ENCODE measurements around the gene DOCK9.

- TF ChIP-seq CTCF (IDR thresholded peaks at IDR 0.05; ENCODE audit: low read length) = no peak
- TF ChIP-seq EZH2 (IDR thresholded peaks at IDR 0.05; ENCODE audit: borderline replicate concordance, low read length) = no peak
Observed at GRCh38 chr13:98996046-98996445, 18.2 kb upstream of the DOCK9 start.
